GM23338 (cell line): ENCODE measurements around the gene SEC14L1. TPM values are rescaled to one million over a fixed set of nuclear protein-coding genes. Genes with fewer than 3 reads are reported as not detected.

Experiments
- ATAC-seq: fragments of 200-7000 bp; cut with Tn5 transposase; 3 replicates; pipeline ENCODE4 v1.9.1; 2020
- DNase-seq: peaks from one replicate; pipeline ENCODE4 v3.0.0-alpha.2; 2015; ENCODE audit warnings: low spot score
- H2AFZ ChIP-seq: fragments of 200-600 bp; sonication (generic); 2 replicates; pipeline ENCODE4 v1.8.0; 2016; ENCODE audit warnings: antibody characterized with exemption, mild to moderate bottlenecking, moderate library complexity
- H3F3A ChIP-seq: fragments of 200-600 bp; sonication (generic); replicated peaks from 2 replicates; pipeline ENCODE4 v1.8.0; 2017; ENCODE audit warnings: antibody characterized with exemption, mixed run types, low read depth
- H3K27ac ChIP-seq: fragments of 200-600 bp; sonication (generic); 2 replicates; pipeline ENCODE4 v1.6.1; 2016; ENCODE audit warnings: low read depth
- H3K27me3 ChIP-seq: fragments of 200-600 bp; sonication (generic); 2 replicates; pipeline ENCODE4 v1.8.0; 2016; ENCODE audit warnings: mild to moderate bottlenecking, mixed run types, moderate library complexity; ENCODE audit not compliant: insufficient read depth
- H3K36me3 ChIP-seq: fragments of 200-600 bp; sonication (generic); 2 replicates; pipeline ENCODE4 v1.8.0; 2016; ENCODE audit warnings: mild to moderate bottlenecking; ENCODE audit not compliant: insufficient read depth
- H3K4me1 ChIP-seq: fragments of 200-600 bp; sonication (generic); 2 replicates; pipeline ENCODE4 v1.8.0; 2016; ENCODE audit warnings: mild to moderate bottlenecking, moderate library complexity; ENCODE audit not compliant: insufficient read depth
- H3K4me2 ChIP-seq: fragments of 200-600 bp; sonication (generic); 2 replicates; pipeline ENCODE4 v1.7.1; 2017; ENCODE audit warnings: mixed run types
- H3K4me3 ChIP-seq: fragments of 200-600 bp; sonication (generic); 2 replicates; pipeline ENCODE4 v1.6.1; 2016; ENCODE audit warnings: mixed run types
- H3K79me2 ChIP-seq: fragments of 200-600 bp; sonication (generic); replicated peaks from 2 replicates; pipeline ENCODE4 v1.8.0; 2017; ENCODE audit warnings: mild to moderate bottlenecking; ENCODE audit not compliant: insufficient read depth
- H3K9me2 ChIP-seq: fragments of 200-600 bp; sonication (generic); 2 replicates; pipeline ENCODE4 v1.8.0; 2017; ENCODE audit not compliant: insufficient read depth
- H4K20me1 ChIP-seq: fragments of 200-600 bp; sonication (generic); replicated peaks from 2 replicates; pipeline ENCODE4 v1.8.0; 2017; ENCODE audit warnings: mild to moderate bottlenecking; ENCODE audit not compliant: insufficient read depth
- H3K27ac Mint-ChIP-seq: 2 replicates; pipeline ENCODE4 v1.8.0; 2020; ENCODE audit warnings: inconsistent platforms, mild to moderate bottlenecking, moderate library complexity, mixed read lengths
- H3K27me3 Mint-ChIP-seq: 3 replicates; pipeline ENCODE4 v1.8.0; 2022; ENCODE audit warnings: low read depth, mild to moderate bottlenecking, moderate library complexity, mixed read lengths, inconsistent platforms; ENCODE audit not compliant: insufficient read depth, poor library complexity
- H3K36me3 Mint-ChIP-seq: 3 replicates; pipeline ENCODE4 v1.8.0; 2021; ENCODE audit warnings: low read depth, mild to moderate bottlenecking, inconsistent platforms, moderate library complexity, mixed read lengths
- H3K4me1 Mint-ChIP-seq: 3 replicates; pipeline ENCODE4 v1.8.0; 2020; ENCODE audit warnings: mild to moderate bottlenecking, inconsistent platforms, mixed read lengths
- H3K4me3 Mint-ChIP-seq: 3 replicates; pipeline ENCODE4 v1.8.0; 2021; ENCODE audit warnings: moderate library complexity, mild to moderate bottlenecking, inconsistent platforms, mixed read lengths
- H3K9me3 Mint-ChIP-seq: 3 replicates; pipeline ENCODE4 v1.8.0; 2020; ENCODE audit warnings: moderate library complexity, mild to moderate bottlenecking, inconsistent platforms, mixed read lengths
- CREB1 ChIP-seq: fragments of 250-450 bp; sonication (Bioruptor Pico); IDR thresholded peaks from 2 replicates; pipeline ENCODE4 v1.5.0; 2020; ENCODE audit warnings: low read depth, mild to moderate bottlenecking, moderate library complexity
- ETS1 ChIP-seq: IDR thresholded peaks from 2 replicates; pipeline ENCODE4 v1.6.1; 2016; ENCODE audit warnings: antibody characterized with exemption
- EZH2phosphoT487 ChIP-seq: fragments of 200-600 bp; sonication (generic); IDR thresholded peaks from one replicate; pipeline ENCODE4 v1.8.1; 2018; ENCODE audit warnings: antibody characterized with exemption; ENCODE audit not compliant: unreplicated experiment
- JUNB ChIP-seq: IDR thresholded peaks from one replicate; pipeline ENCODE4 v1.6.1; 2016; ENCODE audit warnings: antibody characterized with exemption; ENCODE audit not compliant: unreplicated experiment
- REST ChIP-seq: IDR thresholded peaks from one replicate; pipeline ENCODE4 v1.6.1; 2018; ENCODE audit warnings: antibody characterized with exemption; ENCODE audit not compliant: unreplicated experiment
- STAT1 ChIP-seq: IDR thresholded peaks from one replicate; pipeline ENCODE4 v1.6.1; 2016; ENCODE audit warnings: antibody characterized with exemption; ENCODE audit not compliant: unreplicated experiment
- ZNF114 ChIP-seq: fragments of 250-450 bp; sonication (Bioruptor Pico); IDR thresholded peaks from 2 replicates; pipeline ENCODE4 v1.5.0; 2020; ENCODE audit warnings: mild to moderate bottlenecking, moderate library complexity
- ZNF331 ChIP-seq: fragments of 250-450 bp; sonication (Bioruptor Pico); IDR thresholded peaks from 2 replicates; pipeline ENCODE4 v1.5.0; 2020; ENCODE audit warnings: low read depth, mild to moderate bottlenecking, moderate library complexity
- polyA plus RNA-seq: library from polyadenylated mRNA; unstranded; fragments of >200 nt; fragmentation: Nextera tagmentation; extraction: Ambion mirVana; gene quantifications from 2 replicates; pipeline ENCODE4 v1.2.1, GENCODE V29; 2016
- total RNA-seq: library from RNA; depleted of rRNA; stranded (reverse); fragments of >200 nt; shearing (Covaris generic); gene quantifications from 2 replicates; pipeline ENCODE4 v1.2.3, GENCODE V29; 2014
- TF ChIP-seq, protein P1 (sequence below), 2 experiments: fragments of 200-600 bp in 1 of 2; sonication (generic) in 1 of 2; conservative IDR thresholded peaks; 2 replicates each; pipeline versions ENCODE4 v1.5.1 to v1.6.1; 2016 to 2017; ENCODE audit warnings: antibody characterized with exemption in 2 of 2, low read depth in 2 of 2, mild to moderate bottlenecking in 2 of 2, moderate library complexity in 1 of 2

SEC14L1 gene
- total and polyA plus RNA-seq, 2 experiments from 2014 or later: 26.8 to 54.8 TPM

- TF ChIP-seq, protein P1, sequence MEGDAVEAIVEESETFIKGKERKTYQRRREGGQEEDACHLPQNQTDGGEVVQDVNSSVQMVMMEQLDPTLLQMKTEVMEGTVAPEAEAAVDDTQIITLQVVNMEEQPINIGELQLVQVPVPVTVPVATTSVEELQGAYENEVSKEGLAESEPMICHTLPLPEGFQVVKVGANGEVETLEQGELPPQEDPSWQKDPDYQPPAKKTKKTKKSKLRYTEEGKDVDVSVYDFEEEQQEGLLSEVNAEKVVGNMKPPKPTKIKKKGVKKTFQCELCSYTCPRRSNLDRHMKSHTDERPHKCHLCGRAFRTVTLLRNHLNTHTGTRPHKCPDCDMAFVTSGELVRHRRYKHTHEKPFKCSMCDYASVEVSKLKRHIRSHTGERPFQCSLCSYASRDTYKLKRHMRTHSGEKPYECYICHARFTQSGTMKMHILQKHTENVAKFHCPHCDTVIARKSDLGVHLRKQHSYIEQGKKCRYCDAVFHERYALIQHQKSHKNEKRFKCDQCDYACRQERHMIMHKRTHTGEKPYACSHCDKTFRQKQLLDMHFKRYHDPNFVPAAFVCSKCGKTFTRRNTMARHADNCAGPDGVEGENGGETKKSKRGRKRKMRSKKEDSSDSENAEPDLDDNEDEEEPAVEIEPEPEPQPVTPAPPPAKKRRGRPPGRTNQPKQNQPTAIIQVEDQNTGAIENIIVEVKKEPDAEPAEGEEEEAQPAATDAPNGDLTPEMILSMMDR (conservative IDR thresholded peaks at IDR 0.05; ENCODE audit: low read depth in 2 of 2): no peak
- TF ChIP-seq EZH2phosphoT487 (no peak), ZNF331 (CRISPR knock-in tag) (no peak), CREB1 (CRISPR knock-in tag) (no peak), REST (no peak), STAT1 (no peak), ETS1 (no peak), ZNF114 (CRISPR knock-in tag) (no peak), JUNB (no peak)
Observed at GRCh38 chr17:77193653-77194052, 52.9 kb downstream of the SEC14L1 start (continued).

GRCh38 chr17:77194179-77194578 is 53.4 kb downstream of the SEC14L1 start:
- ATAC-seq: no peak
- Mint-ChIP-seq H3K27ac (no peak overlapping the region), H3K27me3 (no peaks in the 10 kb centered on the region), H3K4me1 (no peaks in the 10 kb centered on the region), H3K36me3 (peaks cover 49% of the 10 kb centered on the region), H3K4me3 (no peak overlapping the region), H3K9me3 (no peaks in the 10 kb centered on the region)
- Histone ChIP-seq H3K79me2 (peaks cover 2% of the 10 kb centered on the region; the same call in 1 of the 2 replicates), H3K9me2 (no peaks in the 10 kb centered on the region), H3K4me2 (no peak overlapping the region), H2AFZ (no peak overlapping the region), H3F3A (no peaks in the 10 kb centered on the region), H3K4me1 (no peaks in the 10 kb centered on the region), H3K36me3 (peaks cover 32% of the 10 kb centered on the region), H4K20me1 (0 out of 2 replicates have a peak, but pooled peaks cover 4% of the 10 kb centered on the region), H3K4me3 (no peak overlapping the region), H3K27ac (no peak overlapping the region), H3K27me3 (no peaks in the 10 kb centered on the region)
- no peak for DNase-seq
- TF ChIP-seq, protein P1 (conservative IDR thresholded peaks at IDR 0.05; ENCODE audit: low read depth in 2 of 2): no peak
- TF ChIP-seq STAT1: no peak
- no peak for TF ChIP-seq ETS1
